ENCODE data around the gene CFAP46. TPM values are rescaled to one million over a fixed set of nuclear protein-coding genes. Genes with fewer than 3 reads are reported as not detected.

CFAP46 gene
- total and polyA plus RNA-seq, 2 experiments from 2014 or later, result 3.1 to 5.4 TPM

DNA sequence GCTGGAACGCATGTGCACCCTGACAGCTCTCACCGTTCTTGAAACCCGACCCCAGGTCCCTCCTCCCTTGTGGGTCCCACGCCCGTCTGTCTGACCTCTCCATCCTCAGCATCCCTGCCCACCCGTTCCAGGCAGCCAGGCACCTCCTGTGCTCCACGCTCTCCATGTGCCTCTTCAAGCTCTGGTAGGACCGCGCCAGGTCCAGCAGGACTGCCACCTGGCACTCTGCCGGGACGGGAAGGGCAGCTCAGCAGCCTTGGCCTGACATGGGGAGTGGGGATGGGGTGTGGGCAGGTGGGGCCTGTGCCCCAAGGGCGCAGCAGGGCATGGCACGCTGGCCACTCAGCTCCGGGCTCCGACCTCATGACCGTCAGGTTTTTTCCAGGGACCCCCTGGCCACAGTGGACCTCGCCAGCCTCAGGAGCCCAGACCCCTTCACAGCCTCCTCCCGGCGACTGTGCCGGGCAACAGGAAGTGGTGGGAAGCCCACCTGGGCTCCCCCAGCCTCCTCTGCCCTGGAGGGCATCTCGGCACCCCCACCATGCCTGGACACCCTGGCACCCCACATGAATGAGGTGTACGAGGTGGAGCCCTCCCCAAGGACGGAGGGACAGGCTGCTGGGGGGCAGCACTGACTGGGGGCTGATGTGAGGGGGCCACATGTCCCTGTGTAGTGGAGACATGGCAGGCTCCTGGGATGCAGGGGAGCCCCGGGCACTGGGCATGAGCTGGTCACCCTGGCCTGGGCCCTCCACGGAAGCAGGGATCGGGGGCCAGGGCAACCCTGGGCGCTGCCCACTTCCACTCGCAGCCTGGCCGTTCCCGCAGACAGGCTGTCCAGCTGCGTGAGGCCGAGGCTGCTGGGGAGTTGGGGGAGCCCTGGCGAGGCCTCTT lies 131.3 kb downstream of the CFAP46 start:
- no peak for ATAC-seq

More for the DNA sequence above, 131.3 kb downstream of the CFAP46 start:
- Histone ChIP-seq H3F3A (replicated peaks; ENCODE audit: low read depth) (no peaks in the 10 kb centered on the region), H3K27me3 (ENCODE audit: insufficient read depth) (no peaks in the 10 kb centered on the region), H3K36me3 (ENCODE audit: insufficient read depth) (no peaks in the 10 kb centered on the region), H3K9me2 (ENCODE audit: insufficient read depth) (no peaks in the 10 kb centered on the region), H3K4me2 (no peak overlapping the region), H3K4me1 (ENCODE audit: insufficient read depth) (no peaks in the 10 kb centered on the region), H3K79me2 (replicated peaks; ENCODE audit: insufficient read depth) (no peaks in the 10 kb centered on the region), H3K27ac (ENCODE audit: low read depth) (no peak overlapping the region), H3K4me3 (no peak overlapping the region), H4K20me1 (replicated peaks; ENCODE audit: insufficient read depth) (no peaks in the 10 kb centered on the region), H2AFZ (no peak overlapping the region)
- Mint-ChIP-seq H3K27ac (no peak overlapping the region), H3K4me3 (no peak overlapping the region), H3K36me3 (ENCODE audit: low read depth) (no peaks in the 10 kb centered on the region), H3K9me3 (no peaks in the 10 kb centered on the region), H3K4me1 (0 out of 3 replicates have a peak, but pooled peaks cover 3% of the 10 kb centered on the region), H3K27me3 (ENCODE audit: insufficient read depth, low read depth, poor library complexity) (peaks cover 10% of the 10 kb centered on the region)
- TF ChIP-seq, protein P1, sequence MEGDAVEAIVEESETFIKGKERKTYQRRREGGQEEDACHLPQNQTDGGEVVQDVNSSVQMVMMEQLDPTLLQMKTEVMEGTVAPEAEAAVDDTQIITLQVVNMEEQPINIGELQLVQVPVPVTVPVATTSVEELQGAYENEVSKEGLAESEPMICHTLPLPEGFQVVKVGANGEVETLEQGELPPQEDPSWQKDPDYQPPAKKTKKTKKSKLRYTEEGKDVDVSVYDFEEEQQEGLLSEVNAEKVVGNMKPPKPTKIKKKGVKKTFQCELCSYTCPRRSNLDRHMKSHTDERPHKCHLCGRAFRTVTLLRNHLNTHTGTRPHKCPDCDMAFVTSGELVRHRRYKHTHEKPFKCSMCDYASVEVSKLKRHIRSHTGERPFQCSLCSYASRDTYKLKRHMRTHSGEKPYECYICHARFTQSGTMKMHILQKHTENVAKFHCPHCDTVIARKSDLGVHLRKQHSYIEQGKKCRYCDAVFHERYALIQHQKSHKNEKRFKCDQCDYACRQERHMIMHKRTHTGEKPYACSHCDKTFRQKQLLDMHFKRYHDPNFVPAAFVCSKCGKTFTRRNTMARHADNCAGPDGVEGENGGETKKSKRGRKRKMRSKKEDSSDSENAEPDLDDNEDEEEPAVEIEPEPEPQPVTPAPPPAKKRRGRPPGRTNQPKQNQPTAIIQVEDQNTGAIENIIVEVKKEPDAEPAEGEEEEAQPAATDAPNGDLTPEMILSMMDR (conservative IDR thresholded peaks at IDR 0.05; ENCODE audit: low read depth in 2 of 2), result no peak
- TF ChIP-seq, protein P2, sequence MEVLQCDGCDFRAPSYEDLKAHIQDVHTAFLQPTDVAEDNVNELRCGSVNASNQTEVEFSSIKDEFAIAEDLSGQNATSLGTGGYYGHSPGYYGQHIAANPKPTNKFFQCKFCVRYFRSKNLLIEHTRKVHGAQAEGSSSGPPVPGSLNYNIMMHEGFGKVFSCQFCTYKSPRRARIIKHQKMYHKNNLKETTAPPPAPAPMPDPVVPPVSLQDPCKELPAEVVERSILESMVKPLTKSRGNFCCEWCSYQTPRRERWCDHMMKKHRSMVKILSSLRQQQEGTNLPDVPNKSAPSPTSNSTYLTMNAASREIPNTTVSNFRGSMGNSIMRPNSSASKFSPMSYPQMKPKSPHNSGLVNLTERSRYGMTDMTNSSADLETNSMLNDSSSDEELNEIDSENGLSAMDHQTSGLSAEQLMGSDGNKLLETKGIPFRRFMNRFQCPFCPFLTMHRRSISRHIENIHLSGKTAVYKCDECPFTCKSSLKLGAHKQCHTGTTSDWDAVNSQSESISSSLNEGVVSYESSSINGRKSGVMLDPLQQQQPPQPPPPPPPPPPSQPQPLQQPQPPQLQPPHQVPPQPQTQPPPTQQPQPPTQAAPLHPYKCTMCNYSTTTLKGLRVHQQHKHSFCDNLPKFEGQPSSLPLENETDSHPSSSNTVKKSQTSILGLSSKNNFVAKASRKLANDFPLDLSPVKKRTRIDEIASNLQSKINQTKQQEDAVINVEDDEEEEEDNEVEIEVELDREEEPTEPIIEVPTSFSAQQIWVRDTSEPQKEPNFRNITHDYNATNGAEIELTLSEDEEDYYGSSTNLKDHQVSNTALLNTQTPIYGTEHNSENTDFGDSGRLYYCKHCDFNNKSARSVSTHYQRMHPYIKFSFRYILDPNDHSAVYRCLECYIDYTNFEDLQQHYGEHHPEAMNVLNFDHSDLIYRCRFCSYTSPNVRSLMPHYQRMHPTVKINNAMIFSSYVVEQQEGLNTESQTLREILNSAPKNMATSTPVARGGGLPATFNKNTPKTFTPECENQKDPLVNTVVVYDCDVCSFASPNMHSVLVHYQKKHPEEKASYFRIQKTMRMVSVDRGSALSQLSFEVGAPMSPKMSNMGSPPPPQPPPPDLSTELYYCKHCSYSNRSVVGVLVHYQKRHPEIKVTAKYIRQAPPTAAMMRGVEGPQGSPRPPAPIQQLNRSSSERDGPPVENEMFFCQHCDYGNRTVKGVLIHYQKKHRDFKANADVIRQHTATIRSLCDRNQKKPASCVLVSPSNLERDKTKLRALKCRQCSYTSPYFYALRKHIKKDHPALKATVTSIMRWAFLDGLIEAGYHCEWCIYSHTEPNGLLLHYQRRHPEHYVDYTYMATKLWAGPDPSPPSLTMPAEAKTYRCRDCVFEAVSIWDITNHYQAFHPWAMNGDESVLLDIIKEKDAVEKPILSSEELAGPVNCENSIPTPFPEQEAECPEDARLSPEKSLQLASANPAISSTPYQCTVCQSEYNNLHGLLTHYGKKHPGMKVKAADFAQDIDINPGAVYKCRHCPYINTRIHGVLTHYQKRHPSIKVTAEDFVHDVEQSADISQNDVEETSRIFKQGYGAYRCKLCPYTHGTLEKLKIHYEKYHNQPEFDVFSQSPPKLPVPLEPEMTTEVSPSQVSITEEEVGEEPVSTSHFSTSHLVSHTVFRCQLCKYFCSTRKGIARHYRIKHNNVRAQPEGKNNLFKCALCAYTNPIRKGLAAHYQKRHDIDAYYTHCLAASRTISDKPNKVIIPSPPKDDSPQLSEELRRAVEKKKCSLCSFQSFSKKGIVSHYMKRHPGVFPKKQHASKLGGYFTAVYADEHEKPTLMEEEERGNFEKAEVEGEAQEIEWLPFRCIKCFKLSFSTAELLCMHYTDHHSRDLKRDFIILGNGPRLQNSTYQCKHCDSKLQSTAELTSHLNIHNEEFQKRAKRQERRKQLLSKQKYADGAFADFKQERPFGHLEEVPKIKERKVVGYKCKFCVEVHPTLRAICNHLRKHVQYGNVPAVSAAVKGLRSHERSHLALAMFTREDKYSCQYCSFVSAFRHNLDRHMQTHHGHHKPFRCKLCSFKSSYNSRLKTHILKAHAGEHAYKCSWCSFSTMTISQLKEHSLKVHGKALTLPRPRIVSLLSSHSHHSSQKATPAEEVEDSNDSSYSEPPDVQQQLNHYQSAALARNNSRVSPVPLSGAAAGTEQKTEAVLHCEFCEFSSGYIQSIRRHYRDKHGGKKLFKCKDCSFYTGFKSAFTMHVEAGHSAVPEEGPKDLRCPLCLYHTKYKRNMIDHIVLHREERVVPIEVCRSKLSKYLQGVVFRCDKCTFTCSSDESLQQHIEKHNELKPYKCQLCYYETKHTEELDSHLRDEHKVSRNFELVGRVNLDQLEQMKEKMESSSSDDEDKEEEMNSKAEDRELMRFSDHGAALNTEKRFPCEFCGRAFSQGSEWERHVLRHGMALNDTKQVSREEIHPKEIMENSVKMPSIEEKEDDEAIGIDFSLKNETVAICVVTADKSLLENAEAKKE (CRISPR knock-in tag; IDR thresholded peaks at IDR 0.05), result no peak
- no peak for TF ChIP-seq STAT1 (IDR thresholded peaks at IDR 0.05; ENCODE audit: unreplicated experiment)
- TF ChIP-seq NANOG (IDR thresholded peaks at IDR 0.05; ENCODE audit: borderline replicate concordance), result no peak
- DNase-seq (ENCODE audit: low spot score), result no peak
